Heart left ventricle (tissue), 16 donors: ENCODE measurements around the gene FREM3. TPM values are rescaled to one million over a fixed set of nuclear protein-coding genes. Genes with fewer than 3 reads are reported as not detected.

ENCODE experiments used
- ATAC-seq, 4 donors: fragments of 200-7000 bp; cut with Tn5 transposase; one replicate each; pipeline ENCODE4 v1.9.1; 2020 to 2022; ENCODE audit warnings: moderate library complexity in 4 of 4, mild to moderate bottlenecking in 3 of 4, moderate number of reproducible peaks in 1 of 4
- DNase-seq, 5 donors: peaks; one replicate each; pipeline ENCODE4 v3.0.0-alpha.2; 2020
- H3K27ac ChIP-seq, 12 donors: fragments of 200-600 bp; sonication (generic) in 4 of 12; one replicate each; pipeline versions ENCODE4 v1.5.0 to v1.8.0; 2016 to 2022; ENCODE audit warnings: mild to moderate bottlenecking in 2 of 12
- H3K27me3 ChIP-seq, 9 donors: fragments of 200-600 bp; sonication (generic) in 2 of 9; one replicate each; pipeline versions ENCODE4 v1.5.1 to v1.8.0; 2016 to 2022; ENCODE audit warnings: mild to moderate bottlenecking in 3 of 9
- H3K36me3 ChIP-seq, 9 donors: fragments of 200-600 bp; sonication (generic) in 2 of 9; one replicate each; pipeline versions ENCODE4 v1.5.0 to v1.8.0; 2018 to 2022; ENCODE audit warnings: mild to moderate bottlenecking in 2 of 9
- H3K4me1 ChIP-seq, 12 donors: fragments of 200-600 bp; sonication (generic) in 4 of 12; one replicate each; pipeline versions ENCODE4 v1.5.0 to v1.8.0; 2016 to 2022; ENCODE audit warnings: mild to moderate bottlenecking in 3 of 12
- H3K4me3 ChIP-seq, 12 donors: fragments of 200-600 bp; sonication (generic) in 4 of 12; one replicate each; pipeline versions ENCODE4 v1.5.0 to v1.8.0; 2017 to 2022; ENCODE audit warnings: mild to moderate bottlenecking in 9 of 12, moderate library complexity in 4 of 12
- H3K9me3 ChIP-seq, 12 donors: fragments of 200-600 bp; sonication (generic) in 4 of 12; one replicate each; pipeline versions ENCODE4 v1.5.0 to v1.8.0; 2016 to 2022; ENCODE audit warnings: mild to moderate bottlenecking in 1 of 12
- CTCF ChIP-seq, 12 donors: fragments of 200-600 bp; sonication (generic) in 4 of 12; IDR thresholded peaks; one replicate each; pipeline versions ENCODE4 v1.5.0 to v1.8.0; 2018 to 2022; ENCODE audit warnings: antibody characterized with exemption in 12 of 12, mild to moderate bottlenecking in 5 of 12
- POLR2A ChIP-seq, 2 donors: fragments of 450-650 bp; IDR thresholded peaks; one replicate each; pipeline ENCODE4 v1.6.1; 2017; ENCODE audit warnings: antibody characterized with exemption in 2 of 2, mild to moderate bottlenecking in 2 of 2, moderate library complexity in 2 of 2
- WGBS, 4 donors: extraction: QIAGEN DNeasy Blood & Tissue Kit in 2 of 4; methylation state at CpG; one replicate each; pipeline versions ENCODE4 v1.1.5 to v1.1.7; 2013 to 2018; 5-methylcytosine and 5-hydroxymethylcytosine counted together
- intact Hi-C, 10 donors: fragments of 100-400 bp; cut with DNase I; formaldehyde crosslinking; loops; one replicate each; pipeline versions ENCODE4 v1.11.1 to v1.14.2; 2022
- polyA plus RNA-seq, 2 donors: library from polyadenylated mRNA; stranded (reverse); fragments of 200-250 nt; gene quantifications; one replicate each; pipeline ENCODE4 v1.2.3, GENCODE V29; 2013
- total RNA-seq, 9 donors: library from RNA; depleted of rRNA in 2 of 9; stranded (reverse); fragments of >200 nt in 2 of 9; fragmentation: NEBNext Ultra II Directional in 3 of 9; extraction: Animal tissue kit (Norgen Biotek cat#: 25700) in 3 of 9; gene quantifications; one replicate each; pipeline versions ENCODE4 v1.1.0 to v1.2.4, GENCODE V29; 2016 to 2023
- donor health status: ischemic (EF 13 %, LVEDD 7.1; RV severe dilation, severe dysfunction).
- donor health status: healthy with polysubstance abuse.
- donor health status: DM: no; HTN: yes; CAD: no.
- donor health status: DM: no; HTN: no; CAD: no.
- donor health status: ischemic (EF 25% LVEDD 6.9; RV normal size, moderate dysfunction).
- donor health status: ischemic (EF 25% LVEDD 5.7; RV mildly dilated, moderate dysfunction).
- donor health status: healthy.
- donor health status: DM: yes; HTN: yes; CAD: no.
- donor health status: ischemic (EF 35%, LVEDD 5.7; RV mildly dilated, moderate dysfunction).
- donor health status: nonischemic (EF 11% LVEDD 7.7; RV severe dilation, severe dysfunction).
- donor health status: DM: yes; HTN: yes; CAD: no.
- donor health status: PGD.
- donor health status: ischemic (EF 29% LVEDD 5.4; RV normal size, mild dysfunction).
- donor health status: nonischemic (EF 23%, LVEDD 6.1; RV moderate dilation, normal function).

The FREM3 gene
- total and polyA plus RNA-seq, 11 donors = 0.01 to 0.13 TPM; not detected in 9

- no peak overlapping the region for H3K27ac ChIP-seq
- no peaks in the 10 kb centered on the region for H3K27me3 ChIP-seq
- H3K4me3 ChIP-seq = no peak overlapping the region
- ATAC-seq (no peak), DNase-seq (no peak)
- no peaks in the 10 kb centered on the region for H3K4me1 ChIP-seq
- TF ChIP-seq POLR2A (IDR thresholded peaks at IDR 0.05) (no peak), CTCF (IDR thresholded peaks at IDR 0.05) (no peak)
- WGBS, 4 donors = 82 to 96% (median 90%) methylated on average over 4 of the region's 4 CpGs
- intact Hi-C loops = no loop called here
- H3K36me3 ChIP-seq = no peaks in the 10 kb centered on the region
- no peaks in the 10 kb centered on the region for H3K9me3 ChIP-seq
Observed at GRCh38 chr4:143658336-143658735, 42.1 kb downstream of the FREM3 start.

GRCh38 chr4:143654571-143654970 is 45.9 kb downstream of the FREM3 start:
- no peak overlapping the region for H3K4me3 ChIP-seq
- TF ChIP-seq POLR2A (IDR thresholded peaks at IDR 0.05) = no peak
- no peak for TF ChIP-seq CTCF (IDR thresholded peaks at IDR 0.05)
- H3K27ac ChIP-seq = no peak overlapping the region
- peaks cover 0 to 3% (median 0%) of the 10 kb centered on the region in 12 donors for H3K4me1 ChIP-seq
- H3K36me3 ChIP-seq = no peaks in the 10 kb centered on the region
- no peak for ATAC-seq
- intact Hi-C loops = no loop called here
- WGBS, 4 donors = 71 to 85% (median 81%) methylated on average over 1 of the region's 1 CpG
- DNase-seq = no peak
- H3K27me3 ChIP-seq = no peaks in the 10 kb centered on the region
- no peaks in the 10 kb centered on the region for H3K9me3 ChIP-seq

GRCh38 chr4:143653031-143653430 is 47.4 kb downstream of the FREM3 start:
- ATAC-seq = no peak
- H3K4me3 ChIP-seq = no peak overlapping the region

GRCh38 chr4:143643399-143643798 is 57.1 kb downstream of the FREM3 start:
- no peak for TF ChIP-seq POLR2A (IDR thresholded peaks at IDR 0.05)
- no peak for TF ChIP-seq CTCF (IDR thresholded peaks at IDR 0.05)
- peaks cover 0 to 11% (median 5%) of the 10 kb centered on the region in 12 donors for H3K4me1 ChIP-seq
- ATAC-seq = no peak
- no peaks in the 10 kb centered on the region for H3K27me3 ChIP-seq
- DNase-seq = no peak
- no peaks in the 10 kb centered on the region for H3K36me3 ChIP-seq
- peaks cover 0 to 16% (median 0%) of the 10 kb centered on the region in 12 donors for H3K9me3 ChIP-seq
- intact Hi-C loops = no loop called here
- no peak overlapping the region for H3K27ac ChIP-seq
- no peak overlapping the region for H3K4me3 ChIP-seq

More at GRCh38 chr4:143653031-143653430, 47.4 kb downstream of the FREM3 start:
- Histone ChIP-seq H3K27me3 (no peaks in the 10 kb centered on the region), H3K27ac (no peak overlapping the region), H3K4me1 (peaks cover 0 to 3% (median 0%) of the 10 kb centered on the region in 12 donors), H3K9me3 (peaks cover 0 to 9% (median 0%) of the 10 kb centered on the region in 12 donors), H3K36me3 (no peaks in the 10 kb centered on the region)
- DNase-seq = no peak
- 75 to 88% (median 84%) methylated on average over 3 of the region's 3 CpGs for WGBS, 4 donors
- intact Hi-C loops = no loop called here
- TF ChIP-seq CTCF (IDR thresholded peaks at IDR 0.05) = no peak
